COR-L47 (cell line): ENCODE measurements around the gene CEP85.
"Not testable (repeated sequence)": the region's sequence is repeated elsewhere in the genome, so short reads cannot be mapped to it uniquely, and the experiment has no call there.

Source experiments
- DNase-seq: peaks from one replicate; lab custom pipeline; 2025; lab: John Stamatoyannopoulos, UW

Gene CEP85

DNA sequence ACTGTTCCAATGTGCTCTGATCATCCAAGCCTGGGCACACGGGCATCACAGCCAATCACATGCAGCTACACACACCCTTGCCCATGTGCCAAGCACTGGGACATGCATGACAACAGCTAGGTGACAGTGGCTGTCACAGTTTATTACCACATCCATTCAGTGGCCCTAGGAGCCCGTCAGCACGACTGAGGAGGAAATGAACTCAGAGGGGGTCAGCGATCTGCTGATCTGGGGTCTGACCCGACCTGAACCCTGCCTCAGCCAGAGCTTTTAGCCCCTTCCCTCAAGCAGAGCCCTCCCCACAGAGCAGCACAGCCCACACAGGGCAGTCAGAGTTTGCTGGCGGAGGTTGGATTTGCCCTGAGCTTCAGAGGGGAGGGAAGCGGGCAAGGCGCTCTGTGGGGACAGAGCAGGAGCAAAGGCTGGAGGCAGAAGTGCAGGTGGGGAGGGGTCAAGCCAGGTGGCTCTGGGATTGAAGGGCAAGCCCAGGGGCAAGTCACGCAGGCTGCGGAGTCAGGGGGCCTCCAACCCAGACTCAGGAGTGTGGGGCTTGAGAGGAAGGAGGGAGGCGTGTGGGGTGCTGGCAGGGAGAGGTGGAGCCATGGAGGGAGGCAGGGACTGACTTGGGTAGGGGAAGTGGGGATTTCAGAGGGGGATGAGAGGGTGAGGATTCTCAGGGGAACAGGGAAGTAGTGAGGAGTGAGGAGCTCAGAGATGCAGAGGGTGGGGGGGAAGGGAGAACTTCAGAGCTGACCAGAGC, 56.3 kb downstream of the CEP85 start:
- DNase-seq = no peak

DNA sequence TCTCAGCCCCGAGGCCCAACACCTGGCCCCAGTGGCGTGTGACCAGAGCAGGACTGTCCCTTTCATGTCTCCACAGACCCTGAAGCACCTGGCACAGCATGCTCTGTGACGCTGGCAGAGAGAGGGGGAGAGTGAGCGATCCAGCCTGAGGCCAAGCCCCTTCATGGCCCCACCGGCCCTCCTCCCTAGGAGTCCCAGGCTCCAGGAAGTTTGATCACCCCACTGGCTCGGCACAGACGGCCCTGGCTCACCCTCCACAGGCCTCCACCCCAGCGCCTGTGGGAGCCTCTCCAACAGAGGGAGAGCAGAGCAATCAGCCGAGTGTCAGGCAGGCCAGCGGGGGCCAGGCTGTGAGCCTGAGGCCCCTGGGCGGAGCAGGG, 56.9 kb downstream of the CEP85 start:
- no peak for DNase-seq

DNA sequence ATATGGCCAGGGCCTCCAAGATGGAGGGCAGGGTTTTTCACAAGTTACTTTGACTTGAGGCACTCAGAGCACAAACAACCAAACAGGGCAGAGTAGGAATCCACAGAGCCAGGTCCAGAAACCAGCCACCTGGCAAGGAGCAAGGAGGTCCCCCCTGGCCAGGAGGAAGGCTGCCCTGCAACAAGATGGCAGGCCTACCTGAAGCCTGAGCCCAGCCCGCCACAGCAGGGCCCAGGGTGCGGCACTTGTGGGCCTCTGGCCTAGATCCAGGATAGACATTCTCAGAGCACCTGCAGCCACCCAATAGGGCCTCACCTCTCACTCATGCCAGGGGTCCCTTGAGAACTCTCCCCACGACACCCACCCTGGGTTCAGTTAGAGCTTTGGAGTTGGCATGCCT, 57.4 kb downstream of the CEP85 start:
- DNase-seq = no peak

DNA sequence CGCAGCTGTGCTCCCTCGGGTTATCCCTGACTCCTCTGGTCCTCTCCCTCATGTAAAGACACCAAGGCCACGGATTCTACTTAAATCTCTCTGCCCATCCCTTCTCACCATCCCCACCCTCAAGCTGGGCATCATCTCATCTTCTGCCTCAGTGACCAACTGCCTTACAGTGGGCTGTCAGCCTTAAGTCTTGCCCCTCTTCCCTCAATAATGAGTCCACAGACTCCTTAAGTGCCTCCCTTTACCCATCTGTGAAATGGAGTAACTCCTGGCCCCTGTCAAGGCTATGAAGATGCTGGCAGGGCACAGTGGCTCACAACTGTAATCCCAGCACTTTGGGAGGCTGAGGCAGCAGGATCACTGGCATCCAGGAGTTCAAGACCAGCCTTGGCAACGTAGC, 57.9 kb downstream of the CEP85 start:
- no peak for DNase-seq

DNA sequence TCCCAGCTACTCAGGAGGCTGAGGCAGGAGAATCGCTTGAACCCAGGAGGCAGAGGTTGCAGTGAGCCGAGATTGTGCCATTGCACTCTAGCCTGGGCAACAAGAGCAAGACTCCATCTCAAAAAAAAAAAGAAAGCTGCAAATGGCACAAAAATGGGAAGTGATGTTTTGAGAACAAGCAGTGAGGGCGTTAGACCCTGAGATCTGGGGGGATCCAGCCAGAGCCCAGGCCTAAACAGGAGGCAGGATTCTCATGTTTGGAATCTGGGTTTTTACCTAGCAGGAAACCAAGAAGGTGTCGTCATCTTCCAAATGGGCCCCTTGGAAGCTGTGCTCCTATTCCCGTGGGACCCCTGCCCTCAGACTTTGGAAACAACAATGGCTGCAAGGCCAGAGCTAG, 58.7 kb downstream of the CEP85 start:
- DNase-seq = not testable (repeated sequence)

DNA sequence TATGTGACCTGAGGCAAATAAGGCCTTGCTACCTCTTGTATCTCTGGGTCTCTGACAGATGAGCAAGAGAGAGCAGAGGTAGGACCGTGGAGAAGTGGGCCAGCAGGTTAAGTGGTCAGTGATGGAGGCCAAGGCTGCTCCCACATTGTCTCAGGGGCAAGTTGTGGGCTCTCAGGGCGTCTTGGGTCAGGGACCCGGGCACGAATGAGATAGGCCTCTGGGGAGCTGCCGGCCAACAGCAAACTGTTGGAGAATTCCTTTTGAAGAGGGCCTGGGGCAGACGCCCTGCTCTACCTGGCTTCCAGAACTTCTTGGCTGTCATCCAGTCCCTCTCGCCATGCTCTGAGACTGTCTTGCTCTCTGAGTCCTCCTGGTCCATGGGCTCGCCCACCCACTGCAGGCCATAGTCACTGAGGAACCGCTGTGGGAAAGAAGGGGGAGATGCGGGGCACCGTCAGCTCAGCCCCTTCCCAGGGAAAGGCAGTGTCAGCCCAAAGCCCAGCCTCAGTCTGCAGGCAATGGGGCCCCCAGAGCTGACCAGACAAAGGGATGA, 60.0 kb downstream of the CEP85 start:
- DNase-seq = no peak

DNA sequence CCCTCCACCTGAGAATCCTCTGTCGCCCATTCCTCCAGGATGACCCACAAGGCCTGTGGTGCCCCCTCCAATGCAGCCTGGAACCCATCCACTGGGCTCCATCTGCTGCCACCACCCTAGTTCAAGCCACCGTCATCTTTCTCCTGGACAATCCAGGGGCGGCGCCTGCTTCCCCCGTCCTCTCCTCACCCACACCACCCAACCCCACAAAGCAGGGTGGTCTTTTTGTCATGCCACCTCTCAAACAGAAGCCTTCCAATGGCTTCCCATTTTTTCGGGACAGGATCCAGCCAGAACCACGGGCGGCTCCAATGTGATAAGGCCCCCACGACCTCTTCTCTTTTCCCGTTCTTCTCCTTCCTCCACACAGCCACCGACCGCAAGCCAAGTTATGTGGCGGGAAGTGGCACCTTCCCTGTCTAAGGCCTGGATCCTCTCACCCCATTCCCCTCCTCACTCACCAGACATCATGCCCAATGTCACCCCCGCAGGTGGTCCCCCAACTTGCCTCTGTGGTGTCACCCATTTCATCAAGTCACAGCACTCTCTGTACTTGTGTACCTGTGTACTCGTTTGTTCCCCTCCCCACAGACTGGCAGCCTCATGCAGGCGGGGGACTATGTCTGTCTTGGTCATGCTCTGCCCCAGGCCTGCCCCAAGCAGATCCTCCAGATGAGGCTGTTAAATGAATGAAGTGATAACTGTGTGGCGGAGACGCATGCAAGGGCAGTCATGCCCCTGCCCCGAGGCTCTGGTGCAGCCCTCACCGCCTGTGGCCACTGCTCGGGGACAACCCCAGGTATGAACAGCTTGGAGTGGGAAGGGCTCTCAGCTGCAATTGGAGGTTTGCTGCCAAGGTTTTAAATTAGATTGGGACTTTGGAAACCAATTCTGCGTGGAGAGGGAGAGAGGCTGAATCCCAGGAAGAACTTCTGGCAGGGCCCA, 61.5 kb downstream of the CEP85 start:
- no peak for DNase-seq

DNA sequence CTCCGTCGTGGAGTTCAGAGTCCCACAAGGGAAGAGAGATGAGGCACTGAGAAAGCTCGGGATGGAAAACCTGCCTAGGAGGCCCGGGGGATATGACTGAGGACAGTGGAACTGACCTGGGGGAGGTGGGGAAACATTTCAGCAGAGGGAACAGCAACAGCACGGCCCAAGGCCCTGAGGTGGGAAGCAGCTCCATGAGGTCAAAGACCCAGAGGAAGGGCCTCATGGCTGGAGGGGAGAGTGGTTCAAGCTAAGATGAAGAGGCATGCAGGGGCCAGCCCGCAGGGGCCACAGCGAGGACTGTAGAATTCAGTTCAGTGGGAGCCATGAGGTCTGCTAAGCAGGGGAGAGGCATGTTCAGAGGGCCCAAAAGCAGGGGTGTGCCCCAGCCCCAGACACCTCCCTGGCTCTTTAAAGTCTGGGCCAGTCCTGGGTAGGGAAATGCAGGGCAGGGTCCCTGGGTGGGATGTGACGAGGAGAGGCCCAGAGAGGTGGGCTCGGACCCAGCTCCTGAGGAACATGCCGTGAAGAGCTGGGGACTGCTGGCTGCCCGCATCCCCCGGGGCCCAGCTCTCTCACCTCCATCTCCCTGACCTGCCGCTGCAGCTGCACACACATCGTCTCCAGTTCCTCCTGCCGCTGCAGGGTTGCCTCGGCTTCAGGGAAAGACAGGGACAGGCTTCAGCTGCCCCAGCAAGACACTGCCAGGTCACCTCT, 62.5 kb downstream of the CEP85 start:
- DNase-seq = no peak

DNA sequence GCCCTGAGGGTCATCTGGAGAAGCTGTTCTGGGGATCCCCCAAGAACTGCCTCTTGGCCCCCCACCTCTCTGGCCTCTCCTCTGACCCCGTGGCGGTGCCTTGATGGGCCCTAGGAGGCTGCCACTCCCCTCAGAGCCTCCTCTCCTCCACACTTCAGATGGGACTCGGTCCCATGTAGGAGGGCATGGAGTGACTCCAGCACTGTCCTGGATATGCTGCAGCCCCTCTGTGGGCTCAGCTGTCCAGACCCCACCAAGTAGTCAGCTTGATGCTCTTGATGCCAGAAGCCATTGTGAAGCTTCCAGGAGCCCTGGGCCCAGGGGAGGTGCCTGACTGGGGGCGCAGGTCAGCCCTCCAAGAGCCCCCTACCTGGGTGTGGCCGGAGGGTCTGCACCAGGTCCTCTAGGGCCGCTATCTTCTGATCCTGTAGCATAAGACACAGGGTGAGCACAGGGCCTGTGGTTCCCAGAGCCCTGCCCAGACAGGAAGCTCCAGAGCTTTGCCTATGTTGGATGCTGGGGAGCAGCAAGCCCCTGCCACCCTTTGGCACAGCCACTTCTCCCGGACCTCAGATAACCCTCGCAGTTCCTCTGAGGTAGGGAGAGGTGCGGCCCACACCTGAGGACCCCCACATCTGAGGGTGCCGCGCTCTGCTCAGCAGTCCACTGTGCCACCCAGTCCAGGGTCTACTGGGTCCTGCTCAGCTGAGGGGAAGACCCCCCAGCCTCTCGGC, 63.2 kb downstream of the CEP85 start:
- no peak for DNase-seq

DNA sequence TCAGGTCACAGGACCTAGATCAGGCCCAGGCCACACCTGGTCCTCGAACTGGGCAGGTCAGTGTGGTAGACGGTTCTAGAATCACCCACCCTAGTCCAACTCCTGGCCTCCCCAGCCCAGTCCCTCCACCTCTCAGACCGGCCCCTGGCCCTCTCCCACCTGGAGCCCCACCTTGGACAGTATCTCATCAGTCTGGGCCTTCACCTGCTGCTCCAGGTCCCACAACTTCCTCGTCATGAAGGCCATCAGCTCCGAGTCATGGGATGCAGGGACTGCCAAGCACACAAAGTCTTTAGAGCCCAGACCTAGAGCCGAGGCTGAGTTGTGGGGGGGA, 63.8 kb downstream of the CEP85 start:
- DNase-seq = no peak

DNA sequence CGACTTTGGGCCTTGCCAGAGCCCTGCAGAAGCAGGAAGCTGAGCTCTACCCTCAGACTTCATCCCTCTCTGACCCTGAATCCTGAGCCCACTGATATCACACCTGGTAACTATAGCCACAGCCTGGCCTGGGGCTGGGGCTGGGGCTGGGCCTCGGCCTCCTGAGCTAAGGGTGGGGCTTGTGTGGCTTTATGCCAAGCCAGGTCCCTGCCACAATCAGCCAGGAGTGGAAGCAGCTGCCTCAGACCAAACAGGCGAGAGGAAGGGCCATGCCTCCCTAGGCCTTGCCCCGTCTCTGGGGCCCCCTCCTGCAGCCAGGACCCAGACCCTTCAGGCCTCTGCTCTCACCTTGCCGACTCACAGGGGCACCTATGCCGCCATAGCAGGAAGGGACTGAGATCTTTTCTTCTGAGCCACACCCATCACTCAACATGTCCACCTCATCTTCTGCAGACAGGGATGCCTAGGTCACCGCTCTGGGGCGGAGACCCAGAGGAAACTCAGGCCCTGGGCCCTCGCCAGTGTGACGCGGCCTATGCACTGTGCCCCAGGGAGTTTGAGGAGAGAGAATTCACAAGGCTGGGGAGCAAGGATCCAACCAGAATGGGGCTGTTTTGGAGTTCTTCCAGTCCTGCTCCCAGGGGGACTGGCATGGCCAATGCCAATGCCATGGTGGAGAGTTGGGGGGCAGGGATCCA, 66.7 kb downstream of the CEP85 start:
- no peak for DNase-seq

DNA sequence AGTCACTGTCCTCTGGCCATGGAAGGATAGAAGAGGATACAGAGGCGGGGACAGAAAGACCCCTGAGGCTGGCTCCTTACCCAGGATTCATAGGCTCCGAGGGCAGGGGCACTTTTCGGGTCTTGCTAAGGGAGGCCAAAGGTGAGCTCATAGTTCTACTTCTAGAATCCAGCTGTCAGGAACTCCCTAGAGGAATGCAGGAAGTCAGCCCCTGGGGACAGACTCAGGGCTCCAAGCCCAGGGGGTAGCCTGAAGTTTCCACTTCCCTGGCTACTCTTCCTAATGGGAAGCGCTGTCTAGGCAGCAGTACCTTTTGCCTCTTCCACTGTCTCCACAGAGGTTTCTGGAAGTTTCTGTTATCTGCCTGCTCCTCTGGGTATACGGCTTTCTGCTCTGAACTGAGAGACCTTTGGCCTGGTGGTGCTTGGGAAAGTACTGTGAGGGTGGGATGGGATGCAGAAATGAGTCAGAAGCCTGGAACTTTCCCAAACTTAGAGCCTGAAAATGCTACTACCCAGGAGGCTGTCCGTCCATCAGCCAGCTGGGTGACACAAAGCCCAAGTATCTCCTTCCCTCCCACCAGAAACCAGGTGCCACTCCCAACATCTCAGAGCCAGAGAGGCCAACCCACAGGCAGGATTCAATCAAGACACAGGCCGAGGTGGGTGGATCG, 68.9 kb downstream of the CEP85 start:
- no peak for DNase-seq

DNA sequence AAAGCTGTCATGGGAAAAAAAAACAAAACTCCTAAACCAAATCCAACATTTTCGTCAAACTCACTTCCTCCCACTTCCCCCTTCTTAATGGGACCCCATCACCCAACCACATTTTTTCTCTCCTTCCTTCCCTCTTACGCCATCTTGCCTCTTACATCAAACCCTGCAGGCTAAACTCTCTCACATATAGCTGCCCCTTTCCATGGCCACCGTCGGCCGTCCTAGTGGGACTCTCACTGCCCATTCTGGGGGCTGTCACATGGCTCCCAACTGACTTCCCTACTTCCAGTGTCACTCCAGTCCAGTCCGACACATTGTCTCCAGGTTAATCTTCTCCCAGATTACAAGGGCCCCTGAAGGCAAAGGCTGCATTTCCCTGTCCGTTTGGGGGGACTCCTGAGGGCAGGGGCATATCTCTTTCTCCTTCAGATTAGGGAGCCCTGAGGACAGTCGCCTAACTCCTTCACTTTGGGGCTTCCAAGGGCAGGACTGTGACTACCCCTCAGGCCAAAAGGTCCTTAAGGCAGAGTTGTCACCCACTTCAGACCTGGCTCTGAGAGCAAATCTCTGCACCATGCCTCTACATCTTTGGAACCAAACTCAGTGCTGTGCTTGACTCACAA, 71.8 kb downstream of the CEP85 start:
- no peak for DNase-seq

DNA sequence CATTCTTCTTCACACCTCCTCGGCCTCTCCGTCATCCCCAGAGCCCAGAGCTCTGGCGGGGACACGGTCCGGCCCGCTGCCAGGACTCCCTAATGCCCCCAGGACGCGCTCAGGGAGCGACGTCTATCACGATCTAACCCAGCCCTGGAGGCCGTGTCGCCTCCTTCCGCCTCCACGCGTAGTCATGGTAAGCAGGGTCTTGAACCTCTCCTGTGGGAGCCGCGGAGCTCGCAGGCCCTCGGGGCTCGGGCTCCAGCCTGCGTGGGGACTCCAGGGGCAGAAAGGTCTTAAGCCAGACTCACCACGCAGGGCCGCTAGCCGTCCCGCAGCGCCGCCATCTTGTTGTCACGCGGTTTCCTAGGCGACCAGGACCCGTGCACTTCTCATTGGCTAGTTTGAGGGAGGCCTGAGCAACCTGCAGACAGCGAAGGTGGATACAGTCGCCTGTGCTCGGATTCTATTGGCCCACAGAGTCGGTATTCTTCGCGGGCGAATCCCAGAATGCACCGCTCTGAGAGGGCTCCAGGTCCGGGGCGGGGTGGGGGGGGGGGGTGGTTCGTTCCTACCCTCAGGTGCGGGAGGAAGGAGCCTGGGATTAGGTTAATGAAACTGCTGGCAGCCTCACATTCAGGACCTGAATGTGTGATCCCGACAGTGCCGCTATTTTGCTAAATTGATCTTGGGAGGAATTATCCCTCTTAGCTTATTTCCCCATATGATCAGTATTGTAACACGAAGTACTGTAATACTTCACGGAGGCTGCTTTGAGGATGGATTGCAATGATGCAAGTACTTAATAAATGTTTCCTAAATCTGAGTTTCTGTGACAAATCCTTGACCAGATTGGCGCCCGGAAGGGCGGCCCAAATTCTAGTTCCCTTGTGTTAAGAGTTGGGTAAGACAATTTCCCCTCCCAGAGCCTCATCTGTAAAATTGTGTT, 72.6 kb downstream of the CEP85 start, which contains the start of gene UBXN11:
Gene UBXN11 (minus strand): TSS at position 347 of the 940 bp plus-strand sequence. CDS start 3,753 bp downstream, outside the sequence.
- peak; percentile 97 for DNase-seq

DNA sequence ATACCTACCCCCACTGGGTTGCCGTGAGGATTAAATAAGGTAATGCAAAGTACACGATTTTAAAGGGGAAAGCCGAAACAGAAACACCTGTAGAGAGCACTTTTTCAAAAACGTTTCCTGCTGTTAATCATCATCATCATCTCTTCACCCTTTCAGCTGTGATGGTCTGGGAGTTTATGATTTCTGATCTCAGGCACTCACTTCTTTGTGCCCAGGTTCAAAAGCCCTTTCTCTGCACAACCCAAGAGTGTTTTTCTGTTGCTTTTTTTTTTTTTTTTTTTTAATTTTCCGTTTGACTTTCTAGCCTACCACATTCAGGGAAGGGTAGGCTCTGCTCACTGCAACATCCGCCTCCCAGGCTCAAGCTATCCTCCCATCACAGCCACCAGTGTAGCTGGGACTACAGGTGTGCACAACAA, 73.4 kb downstream of the CEP85 start:
- no peak for DNase-seq

DNA sequence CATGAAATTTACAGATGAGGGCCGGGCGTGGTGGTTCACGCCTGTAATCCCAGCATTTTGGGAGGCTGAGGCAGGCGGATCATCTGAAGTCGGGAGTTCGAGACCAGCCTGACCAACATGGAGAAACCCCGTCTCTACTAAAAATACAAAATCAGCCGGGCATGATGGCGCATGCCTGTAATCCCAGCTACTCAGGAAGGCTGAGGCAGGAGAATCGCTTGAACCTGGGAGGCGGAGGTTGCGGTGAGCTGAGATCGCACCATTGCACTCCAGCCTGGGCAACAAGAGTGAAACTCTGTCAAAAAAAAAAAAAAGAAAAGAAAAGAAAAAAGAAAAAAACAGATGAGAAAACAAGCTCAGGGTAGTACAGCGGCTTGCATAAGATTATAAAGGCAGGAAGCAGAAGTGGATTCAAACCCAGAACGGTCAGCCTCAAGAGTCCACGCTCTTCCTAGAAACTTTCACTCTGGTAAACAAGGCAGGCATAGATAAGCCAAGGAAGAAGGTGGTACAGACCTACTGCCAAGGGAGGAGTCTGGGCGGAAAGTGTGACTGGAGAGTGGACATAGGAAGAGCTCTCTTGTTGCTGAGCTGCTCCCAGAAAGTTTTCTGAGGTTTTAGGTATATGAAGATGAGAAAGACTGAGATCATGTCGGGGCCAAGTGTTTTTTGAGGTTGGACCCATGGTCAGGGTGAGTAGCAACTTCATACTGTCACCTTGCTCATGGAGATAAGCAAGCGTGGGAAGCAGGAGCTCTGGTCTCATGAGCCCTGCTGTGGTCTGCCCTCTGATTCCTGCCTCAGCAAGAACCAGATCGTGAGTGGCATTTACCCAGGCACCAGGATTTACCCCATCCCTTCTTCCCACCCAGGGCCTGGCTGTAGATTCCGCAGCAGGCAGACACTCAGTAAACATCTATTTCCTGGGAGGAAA, 74.2 kb downstream of the CEP85 start:
- DNase-seq = not testable (repeated sequence)

DNA sequence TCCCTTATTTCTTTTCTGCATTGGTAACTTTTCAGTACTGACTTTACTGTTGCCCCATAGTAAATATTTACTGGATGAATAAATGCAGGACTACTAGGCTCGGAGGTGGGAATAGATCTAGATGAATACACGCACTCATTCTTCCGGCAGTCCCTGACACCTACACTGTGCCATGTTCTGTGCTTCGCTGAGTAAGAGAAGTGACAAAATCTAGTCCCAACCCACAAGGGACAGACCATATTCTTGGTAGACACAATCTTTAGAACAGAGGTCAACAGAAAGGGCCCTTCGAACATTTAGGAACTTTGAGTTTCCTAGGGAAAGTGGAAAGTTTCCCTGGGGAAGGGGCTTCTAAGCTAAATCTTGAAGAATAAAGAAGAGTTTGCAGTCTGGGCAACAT, 80.5 kb downstream of the CEP85 start:
- no peak for DNase-seq
